Left ventricle myocardium inferior (tissue), 1 donor: ENCODE results near the gene ZNF524. TPM values are rescaled to one million over a fixed set of nuclear protein-coding genes. Genes with fewer than 3 reads are reported as not detected.

ENCODE experiments used
- DNase-seq: peaks from one replicate; pipeline ENCODE4 v3.0.0-alpha.2; 2020
- H3K27ac ChIP-seq: fragments of 200-600 bp; replicated peaks from 2 replicates; pipeline ENCODE4 v1.8.0; 2021
- H3K27me3 ChIP-seq: fragments of 200-600 bp; 2 replicates; pipeline ENCODE4 v1.8.0; 2021; ENCODE audit warnings: low read depth
- H3K36me3 ChIP-seq: fragments of 200-600 bp; 2 replicates; pipeline ENCODE4 v1.8.0; 2021
- H3K4me1 ChIP-seq: fragments of 200-600 bp; 2 replicates; pipeline ENCODE4 v1.8.0; 2021
- H3K4me3 ChIP-seq: fragments of 200-600 bp; 2 replicates; pipeline ENCODE4 v1.8.0; 2021; ENCODE audit warnings: mild to moderate bottlenecking, moderate library complexity
- H3K9me3 ChIP-seq: fragments of 200-600 bp; replicated peaks from 2 replicates; pipeline ENCODE4 v1.8.0; 2021
- intact Hi-C: fragments of 100-400 bp; cut with micrococcal nuclease; formaldehyde crosslinking; loops from one replicate; pipeline ENCODE4 v1.11.0; 2022
- total RNA-seq: library from RNA; stranded (reverse); fragmentation: NEBNext Ultra II Directional; extraction: Animal tissue kit (Norgen Biotek cat#: 25700); gene quantifications from one replicate; pipeline ENCODE4 v1.2.1, GENCODE V29; 2021
- TF ChIP-seq, protein P1 (sequence below): fragments of 200-600 bp; IDR thresholded peaks from 2 replicates; pipeline ENCODE4 v1.8.0; 2021; ENCODE audit warnings: antibody characterized with exemption, mild to moderate bottlenecking, borderline replicate concordance
- donor health status: DM: no; HTN: yes; CAD: no; lungs with severe emphysema.

ZNF524 gene
- total RNA-seq, 1 donor from 2014 or later, result 15.6 TPM

DNA sequence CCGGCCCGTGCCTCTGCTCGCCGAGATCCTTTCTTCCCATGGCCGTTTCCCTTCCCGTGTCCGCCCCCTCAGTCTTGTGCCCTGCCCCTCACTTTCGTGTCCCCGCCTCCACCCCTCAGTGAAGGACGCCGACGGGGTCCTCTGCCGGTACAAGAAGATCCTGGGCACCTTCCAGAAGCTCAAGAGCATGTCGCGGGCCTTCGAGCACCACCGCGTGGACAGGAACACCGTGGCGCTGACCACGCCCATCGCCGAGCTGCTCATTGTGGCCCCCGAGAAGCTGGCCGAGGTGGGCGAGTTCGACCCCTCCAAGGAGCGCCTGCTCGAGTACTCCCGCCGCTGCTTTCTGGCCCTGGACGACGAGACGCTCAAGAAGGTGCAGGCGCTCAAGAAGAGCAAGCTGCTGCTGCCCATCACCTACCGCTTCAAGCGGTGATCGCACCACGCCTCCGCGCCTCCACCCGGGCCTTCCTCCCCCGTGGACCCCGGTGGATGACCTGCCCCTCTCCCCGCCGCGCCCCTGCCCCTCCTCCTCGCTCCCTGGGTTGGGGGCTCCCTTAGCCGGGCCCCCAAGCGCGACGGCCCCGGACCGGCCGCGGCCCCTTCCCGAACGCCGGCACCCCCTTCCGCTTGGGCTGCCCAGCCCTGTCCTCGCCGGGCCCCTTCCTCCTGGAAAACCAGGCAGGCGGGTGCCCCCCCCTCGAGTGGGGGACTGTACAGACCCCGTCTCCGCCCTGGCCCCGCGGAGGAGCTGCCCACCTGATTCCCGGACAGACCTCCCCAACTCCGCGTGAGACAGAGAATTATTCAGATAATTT, 52.4 kb downstream of the ZNF524 start:
- TF ChIP-seq, protein P1, sequence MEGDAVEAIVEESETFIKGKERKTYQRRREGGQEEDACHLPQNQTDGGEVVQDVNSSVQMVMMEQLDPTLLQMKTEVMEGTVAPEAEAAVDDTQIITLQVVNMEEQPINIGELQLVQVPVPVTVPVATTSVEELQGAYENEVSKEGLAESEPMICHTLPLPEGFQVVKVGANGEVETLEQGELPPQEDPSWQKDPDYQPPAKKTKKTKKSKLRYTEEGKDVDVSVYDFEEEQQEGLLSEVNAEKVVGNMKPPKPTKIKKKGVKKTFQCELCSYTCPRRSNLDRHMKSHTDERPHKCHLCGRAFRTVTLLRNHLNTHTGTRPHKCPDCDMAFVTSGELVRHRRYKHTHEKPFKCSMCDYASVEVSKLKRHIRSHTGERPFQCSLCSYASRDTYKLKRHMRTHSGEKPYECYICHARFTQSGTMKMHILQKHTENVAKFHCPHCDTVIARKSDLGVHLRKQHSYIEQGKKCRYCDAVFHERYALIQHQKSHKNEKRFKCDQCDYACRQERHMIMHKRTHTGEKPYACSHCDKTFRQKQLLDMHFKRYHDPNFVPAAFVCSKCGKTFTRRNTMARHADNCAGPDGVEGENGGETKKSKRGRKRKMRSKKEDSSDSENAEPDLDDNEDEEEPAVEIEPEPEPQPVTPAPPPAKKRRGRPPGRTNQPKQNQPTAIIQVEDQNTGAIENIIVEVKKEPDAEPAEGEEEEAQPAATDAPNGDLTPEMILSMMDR, result no peak
- intact Hi-C loops, result no loop called here
- DNase-seq, result no peak
- Histone ChIP-seq H3K9me3 (no peaks in the 10 kb centered on the region), H3K27me3 (no peaks in the 10 kb centered on the region), H3K4me3 (peak overlapping the region; percentile 88), H3K36me3 (peaks cover 9% of the 10 kb centered on the region), H3K4me1 (peaks cover 59% of the 10 kb centered on the region), H3K27ac (peak overlapping the region; percentile 98)

Other genes starting within 250 kb of the ZNF524 start
- not detected for gene COX6B2, start 245.6 kb upstream of the ZNF524 start, total RNA-seq
- gene GARIN5B, start 237.0 kb upstream of the ZNF524 start, total RNA-seq, result not detected
- not detected for gene IL11, start 229.8 kb upstream of the ZNF524 start, total RNA-seq
- gene TMEM190, start 223.5 kb upstream of the ZNF524 start, total RNA-seq, result not detected
- gene TMEM238, start 216.0 kb upstream of the ZNF524 start, total RNA-seq, result 0.69 TPM
- gene RPL28, start 214.4 kb upstream of the ZNF524 start, total RNA-seq, result 559 TPM
- gene UBE2S, start 192.5 kb upstream of the ZNF524 start, total RNA-seq, result 33.2 TPM
- not detected for gene SHISA7, start 157.0 kb upstream of the ZNF524 start, total RNA-seq
- 52.6 TPM for gene ISOC2, start 138.6 kb upstream of the ZNF524 start, total RNA-seq
- gene C19orf85, start 135.5 kb upstream of the ZNF524 start, total RNA-seq, result not detected
- 5.4 TPM for gene ZNF628, start 123.7 kb upstream of the ZNF524 start, total RNA-seq
- 5.2 TPM for gene NAT14, start 115.1 kb upstream of the ZNF524 start, total RNA-seq
- 3.7 TPM for gene SSC5D, start 111.9 kb upstream of the ZNF524 start, total RNA-seq
- gene SBK2, start 63.2 kb upstream of the ZNF524 start, total RNA-seq, result 6.5 TPM
- gene SBK3, start 54.7 kb upstream of the ZNF524 start, total RNA-seq, result 21.1 TPM
- 11.5 TPM for gene ZNF579, start 19.4 kb upstream of the ZNF524 start, total RNA-seq
- 16.0 TPM for gene FIZ1, start 771 bp upstream of the ZNF524 start, total RNA-seq
- gene ZNF865, start 5.4 kb downstream of the ZNF524 start, total RNA-seq, result 17.0 TPM
- 13.2 TPM for gene ZNF784, start 24.3 kb downstream of the ZNF524 start, total RNA-seq
- gene ZNF580, start 40.7 kb downstream of the ZNF524 start, total RNA-seq, result 11.8 TPM
- gene ZNF581, start 43.4 kb downstream of the ZNF524 start, total RNA-seq, result 7.1 TPM
- 14.6 TPM for gene CCDC106, start 47.9 kb downstream of the ZNF524 start, total RNA-seq
- 74.0 TPM for gene U2AF2, start 54.7 kb downstream of the ZNF524 start, total RNA-seq
- 205 TPM for gene EPN1, start 74.9 kb downstream of the ZNF524 start, total RNA-seq
- not detected for gene NLRP9, start 138.1 kb downstream of the ZNF524 start, total RNA-seq
- gene RFPL4A, start 158.8 kb downstream of the ZNF524 start, total RNA-seq, result not detected
- gene RFPL4AL1, start 168.8 kb downstream of the ZNF524 start, total RNA-seq, result not detected
- gene NLRP11, start 231.7 kb downstream of the ZNF524 start, total RNA-seq, result not detected
- not detected for gene NLRP4, start 236.3 kb downstream of the ZNF524 start, total RNA-seq